Panc1 (cell line): Measurements from ENCODE around the gene LRFN2.

Experiments
- CTCF ChIP-seq: fragments of 450-650 bp; IDR thresholded peaks from 2 replicates; pipeline ENCODE4 v1.5.1; 2017; ENCODE audit warnings: mild to moderate bottlenecking
- POLR2AphosphoS5 ChIP-seq: IDR thresholded peaks from 2 replicates; pipeline ENCODE4 v1.6.1; 2012; ENCODE audit warnings: mild to moderate bottlenecking, low read depth, low read length, moderate library complexity
- REST ChIP-seq, 2 experiments: IDR thresholded peaks; 2 replicates each; pipeline ENCODE4 v1.6.1; 2011 to 2012; ENCODE audit warnings: low read depth in 2 of 2, control low read depth in 1 of 2, low read length in 1 of 2, mild to moderate bottlenecking in 1 of 2, moderate library complexity in 1 of 2; ENCODE audit not compliant: insufficient read depth in 1 of 2
- SIN3A ChIP-seq: IDR thresholded peaks from 2 replicates; pipeline ENCODE4 v1.6.1; 2012; ENCODE audit warnings: low read depth, mild to moderate bottlenecking, low read length, moderate library complexity, borderline replicate concordance; ENCODE audit not compliant: insufficient read depth
- TCF7L2 ChIP-seq: IDR thresholded peaks from 2 replicates; pipeline ENCODE4 v1.6.1; 2011; ENCODE audit warnings: mild to moderate bottlenecking, low read depth, low read length, inconsistent platforms

- no peak for TF ChIP-seq REST (IDR thresholded peaks at IDR 0.05; ENCODE audit: insufficient read depth in 1 of 2, low read depth in 2 of 2, low read length in 1 of 2)
- TF ChIP-seq CTCF, result no peak
- TF ChIP-seq SIN3A, result no peak
- no peak for TF ChIP-seq POLR2AphosphoS5
- TF ChIP-seq TCF7L2, result no peak
These were observed 243.1 kb downstream of the LRFN2 start for GRCh38 chr6:40343877-40344565.
